ENCODE results near the gene TMEM109. TPM values are rescaled to one million over a fixed set of nuclear protein-coding genes. Genes with fewer than 3 reads are reported as not detected.

The TMEM109 gene
- polyA plus RNA-seq, 1 donor from 2014 or later, result 1.8 TPM

- Histone ChIP-seq H3K36me3 (ENCODE audit: insufficient read depth, low read length) (no peaks in the 10 kb centered on the region), H4K20me1 (ENCODE audit: insufficient read depth) (no peaks in the 10 kb centered on the region), H3K4me3 (ENCODE audit: low read length) (no peak overlapping the region), H3K27me3 (ENCODE audit: insufficient read depth, low read depth, low read length) (no peaks in the 10 kb centered on the region), H2AFZ (ENCODE audit: low read depth, low read length) (no peak overlapping the region), H3K27ac (ENCODE audit: low read length) (no peak overlapping the region), H3K9ac (ENCODE audit: low read length) (no peak overlapping the region), H3K79me2 (replicated peaks; ENCODE audit: insufficient read depth, low read length) (no peaks in the 10 kb centered on the region), H3K4me2 (ENCODE audit: low read length) (no peak overlapping the region), H3K9me3 (ENCODE audit: low read length) (no peaks in the 10 kb centered on the region), H3F3A (ENCODE audit: insufficient read depth, low read length, poor library complexity, severe bottlenecking) (no peaks in the 10 kb centered on the region), H3K9me2 (ENCODE audit: insufficient read depth, low read length) (no peaks in the 10 kb centered on the region)
- no peak for TF ChIP-seq EZH2 (IDR thresholded peaks at IDR 0.05; ENCODE audit: borderline replicate concordance, insufficient read depth, low read length, poor library complexity, severe bottlenecking)
- TF ChIP-seq, protein P1, sequence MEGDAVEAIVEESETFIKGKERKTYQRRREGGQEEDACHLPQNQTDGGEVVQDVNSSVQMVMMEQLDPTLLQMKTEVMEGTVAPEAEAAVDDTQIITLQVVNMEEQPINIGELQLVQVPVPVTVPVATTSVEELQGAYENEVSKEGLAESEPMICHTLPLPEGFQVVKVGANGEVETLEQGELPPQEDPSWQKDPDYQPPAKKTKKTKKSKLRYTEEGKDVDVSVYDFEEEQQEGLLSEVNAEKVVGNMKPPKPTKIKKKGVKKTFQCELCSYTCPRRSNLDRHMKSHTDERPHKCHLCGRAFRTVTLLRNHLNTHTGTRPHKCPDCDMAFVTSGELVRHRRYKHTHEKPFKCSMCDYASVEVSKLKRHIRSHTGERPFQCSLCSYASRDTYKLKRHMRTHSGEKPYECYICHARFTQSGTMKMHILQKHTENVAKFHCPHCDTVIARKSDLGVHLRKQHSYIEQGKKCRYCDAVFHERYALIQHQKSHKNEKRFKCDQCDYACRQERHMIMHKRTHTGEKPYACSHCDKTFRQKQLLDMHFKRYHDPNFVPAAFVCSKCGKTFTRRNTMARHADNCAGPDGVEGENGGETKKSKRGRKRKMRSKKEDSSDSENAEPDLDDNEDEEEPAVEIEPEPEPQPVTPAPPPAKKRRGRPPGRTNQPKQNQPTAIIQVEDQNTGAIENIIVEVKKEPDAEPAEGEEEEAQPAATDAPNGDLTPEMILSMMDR (IDR thresholded peaks at IDR 0.05; ENCODE audit: poor library complexity, severe bottlenecking), result peak; percentile 18
Observed at GRCh38 chr11:60970369-60970774, 56.4 kb downstream of the TMEM109 start.

DNA sequence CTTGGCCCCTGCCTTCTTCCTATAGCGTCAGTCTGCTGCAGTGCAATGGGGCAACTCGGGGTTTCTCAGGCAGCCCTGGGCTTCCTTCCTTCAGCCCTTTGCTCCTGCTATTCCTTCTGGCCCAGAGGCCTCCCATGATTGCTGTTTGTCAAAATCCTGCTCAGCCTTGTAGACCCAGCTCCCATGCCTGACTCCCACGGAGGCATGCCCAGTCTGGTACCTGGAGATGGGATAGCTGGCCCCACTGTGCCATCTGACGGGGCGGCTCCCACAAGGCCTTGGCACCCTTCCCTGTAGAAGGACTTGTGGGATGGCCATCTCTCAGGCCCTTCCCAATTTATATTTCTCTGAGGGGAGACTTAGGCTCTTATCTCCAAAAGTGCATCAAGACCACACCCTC lies 56.9 kb downstream of the TMEM109 start:
- Histone ChIP-seq H3K27ac (ENCODE audit: low read length) (no peak overlapping the region), H2AFZ (ENCODE audit: low read depth, low read length) (no peak overlapping the region), H3K9me3 (ENCODE audit: low read length) (no peaks in the 10 kb centered on the region), H3K27me3 (ENCODE audit: insufficient read depth, low read depth, low read length) (no peaks in the 10 kb centered on the region), H4K20me1 (ENCODE audit: insufficient read depth) (no peaks in the 10 kb centered on the region), H3K4me2 (ENCODE audit: low read length) (no peak overlapping the region), H3K79me2 (replicated peaks; ENCODE audit: insufficient read depth, low read length) (no peaks in the 10 kb centered on the region), H3K4me3 (ENCODE audit: low read length) (no peak overlapping the region), H3K36me3 (ENCODE audit: insufficient read depth, low read length) (no peaks in the 10 kb centered on the region), H3K9me2 (ENCODE audit: insufficient read depth, low read length) (no peaks in the 10 kb centered on the region), H3K9ac (ENCODE audit: low read length) (no peak overlapping the region), H3F3A (ENCODE audit: insufficient read depth, low read length, poor library complexity, severe bottlenecking) (no peaks in the 10 kb centered on the region)
- TF ChIP-seq RAD21 (conservative IDR thresholded peaks at IDR 0.05) (no peak), EP300 (conservative IDR thresholded peaks at IDR 0.05; ENCODE audit: poor library complexity, severe bottlenecking) (no peak), TAF1 (IDR thresholded peaks at IDR 0.05; ENCODE audit: low read depth) (no peak), EZH2 (IDR thresholded peaks at IDR 0.05; ENCODE audit: borderline replicate concordance, insufficient read depth, low read length, poor library complexity, severe bottlenecking) (no peak), SMC3 (conservative IDR thresholded peaks at IDR 0.05; ENCODE audit: poor library complexity) (no peak)
- TF ChIP-seq, protein P1 (IDR thresholded peaks at IDR 0.05; ENCODE audit: poor library complexity, severe bottlenecking), result no peak
- TF ChIP-seq, protein P2, sequence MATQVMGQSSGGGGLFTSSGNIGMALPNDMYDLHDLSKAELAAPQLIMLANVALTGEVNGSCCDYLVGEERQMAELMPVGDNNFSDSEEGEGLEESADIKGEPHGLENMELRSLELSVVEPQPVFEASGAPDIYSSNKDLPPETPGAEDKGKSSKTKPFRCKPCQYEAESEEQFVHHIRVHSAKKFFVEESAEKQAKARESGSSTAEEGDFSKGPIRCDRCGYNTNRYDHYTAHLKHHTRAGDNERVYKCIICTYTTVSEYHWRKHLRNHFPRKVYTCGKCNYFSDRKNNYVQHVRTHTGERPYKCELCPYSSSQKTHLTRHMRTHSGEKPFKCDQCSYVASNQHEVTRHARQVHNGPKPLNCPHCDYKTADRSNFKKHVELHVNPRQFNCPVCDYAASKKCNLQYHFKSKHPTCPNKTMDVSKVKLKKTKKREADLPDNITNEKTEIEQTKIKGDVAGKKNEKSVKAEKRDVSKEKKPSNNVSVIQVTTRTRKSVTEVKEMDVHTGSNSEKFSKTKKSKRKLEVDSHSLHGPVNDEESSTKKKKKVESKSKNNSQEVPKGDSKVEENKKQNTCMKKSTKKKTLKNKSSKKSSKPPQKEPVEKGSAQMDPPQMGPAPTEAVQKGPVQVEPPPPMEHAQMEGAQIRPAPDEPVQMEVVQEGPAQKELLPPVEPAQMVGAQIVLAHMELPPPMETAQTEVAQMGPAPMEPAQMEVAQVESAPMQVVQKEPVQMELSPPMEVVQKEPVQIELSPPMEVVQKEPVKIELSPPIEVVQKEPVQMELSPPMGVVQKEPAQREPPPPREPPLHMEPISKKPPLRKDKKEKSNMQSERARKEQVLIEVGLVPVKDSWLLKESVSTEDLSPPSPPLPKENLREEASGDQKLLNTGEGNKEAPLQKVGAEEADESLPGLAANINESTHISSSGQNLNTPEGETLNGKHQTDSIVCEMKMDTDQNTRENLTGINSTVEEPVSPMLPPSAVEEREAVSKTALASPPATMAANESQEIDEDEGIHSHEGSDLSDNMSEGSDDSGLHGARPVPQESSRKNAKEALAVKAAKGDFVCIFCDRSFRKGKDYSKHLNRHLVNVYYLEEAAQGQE (IDR thresholded peaks at IDR 0.05; ENCODE audit: borderline replicate concordance), result no peak

Measured in neural cell (in vitro differentiated cells).